GM21390 (cell line): ENCODE data around the gene CAPN14.
A peak's percentile ranks its signal among the peaks of the same experiment; 100 is the strongest.

Source experiments
- ATAC-seq: cut with Tn5 transposase; IDR thresholded peaks from one replicate; pipeline ENCODE4 v1.9.1; 2021; ENCODE audit not compliant: unreplicated experiment

Gene CAPN14, protein sequence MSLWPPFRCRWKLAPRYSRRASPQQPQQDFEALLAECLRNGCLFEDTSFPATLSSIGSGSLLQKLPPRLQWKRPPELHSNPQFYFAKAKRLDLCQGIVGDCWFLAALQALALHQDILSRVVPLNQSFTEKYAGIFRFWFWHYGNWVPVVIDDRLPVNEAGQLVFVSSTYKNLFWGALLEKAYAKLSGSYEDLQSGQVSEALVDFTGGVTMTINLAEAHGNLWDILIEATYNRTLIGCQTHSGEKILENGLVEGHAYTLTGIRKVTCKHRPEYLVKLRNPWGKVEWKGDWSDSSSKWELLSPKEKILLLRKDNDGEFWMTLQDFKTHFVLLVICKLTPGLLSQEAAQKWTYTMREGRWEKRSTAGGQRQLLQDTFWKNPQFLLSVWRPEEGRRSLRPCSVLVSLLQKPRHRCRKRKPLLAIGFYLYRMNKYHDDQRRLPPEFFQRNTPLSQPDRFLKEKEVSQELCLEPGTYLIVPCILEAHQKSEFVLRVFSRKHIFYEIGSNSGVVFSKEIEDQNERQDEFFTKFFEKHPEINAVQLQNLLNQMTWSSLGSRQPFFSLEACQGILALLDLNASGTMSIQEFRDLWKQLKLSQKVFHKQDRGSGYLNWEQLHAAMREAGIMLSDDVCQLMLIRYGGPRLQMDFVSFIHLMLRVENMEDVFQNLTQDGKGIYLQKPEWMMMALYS

GRCh38 chr2:31217465-31218200 is at the start of gene CAPN14:
Gene CAPN14, minus strand, starts transcription at chr2:31217515. Its CDS starts 12,068 bp downstream, at chr2:31205447.
- ATAC-seq = no peak

- no peak for ATAC-seq
Observed at GRCh38 chr2:31266804-31267203, 49.5 kb upstream of the CAPN14 start.

GRCh38 chr2:31265234-31265633 is 47.9 kb upstream of the CAPN14 start:
- no peak for ATAC-seq

DNA sequence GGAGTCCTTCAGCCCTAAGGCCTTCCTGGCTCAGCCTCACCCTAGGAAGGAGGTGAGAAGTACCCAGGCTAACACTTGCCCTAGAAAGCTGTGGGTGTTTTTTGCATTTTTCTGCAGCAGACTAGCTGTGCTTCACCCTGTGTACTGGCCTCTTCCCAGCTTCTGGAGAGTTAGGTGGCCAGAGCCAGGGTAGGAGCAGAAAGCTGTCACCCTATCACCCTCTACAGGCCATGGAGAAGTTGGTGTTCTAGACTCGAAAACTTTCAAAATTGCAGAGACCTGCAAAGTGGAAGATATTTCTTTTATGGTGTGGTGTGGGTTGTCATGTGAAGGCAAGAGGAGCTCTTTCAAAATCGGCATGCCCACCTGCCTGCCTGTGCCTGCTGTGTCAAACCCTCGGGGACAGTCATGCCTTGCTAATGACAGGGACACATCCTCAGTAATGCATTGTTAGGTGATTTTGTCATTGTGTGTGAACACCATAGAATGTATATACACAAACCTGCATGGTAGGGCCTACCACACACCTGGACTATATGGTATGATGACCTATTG is 46.4 kb upstream of the CAPN14 start:
- ATAC-seq = no peak

- no peak for ATAC-seq
Observed at GRCh38 chr2:31260870-31261269, 43.6 kb upstream of the CAPN14 start.

DNA sequence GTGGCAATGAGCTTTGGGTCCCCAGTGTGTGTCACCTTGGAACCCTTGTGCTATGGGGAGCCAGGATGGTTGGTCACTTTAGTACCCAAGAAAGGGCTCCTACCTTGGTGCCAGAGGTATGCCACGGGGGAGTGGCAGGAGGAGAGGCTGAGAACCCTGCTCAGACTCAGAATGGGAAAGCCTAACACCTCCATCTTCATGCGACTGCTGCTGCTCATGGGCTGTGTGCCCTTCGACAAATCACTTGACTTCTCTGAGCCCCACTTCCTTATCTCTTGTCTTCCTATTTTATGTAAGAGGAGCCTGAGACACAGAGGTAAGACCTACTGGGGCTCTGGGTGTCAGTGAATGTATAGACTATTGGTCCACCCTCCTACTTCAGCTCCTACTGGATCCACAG is 41.8 kb upstream of the CAPN14 start:
- no peak for ATAC-seq

GRCh38 chr2:31258351-31258750 is 41.0 kb upstream of the CAPN14 start:
- peak; percentile 50 for ATAC-seq

- ATAC-seq = peak; percentile 16
Observed at GRCh38 chr2:31256611-31257382, 39.5 kb upstream of the CAPN14 start.

- peak; percentile 66 for ATAC-seq
Observed at GRCh38 chr2:31255911-31256571, 38.7 kb upstream of the CAPN14 start.

DNA sequence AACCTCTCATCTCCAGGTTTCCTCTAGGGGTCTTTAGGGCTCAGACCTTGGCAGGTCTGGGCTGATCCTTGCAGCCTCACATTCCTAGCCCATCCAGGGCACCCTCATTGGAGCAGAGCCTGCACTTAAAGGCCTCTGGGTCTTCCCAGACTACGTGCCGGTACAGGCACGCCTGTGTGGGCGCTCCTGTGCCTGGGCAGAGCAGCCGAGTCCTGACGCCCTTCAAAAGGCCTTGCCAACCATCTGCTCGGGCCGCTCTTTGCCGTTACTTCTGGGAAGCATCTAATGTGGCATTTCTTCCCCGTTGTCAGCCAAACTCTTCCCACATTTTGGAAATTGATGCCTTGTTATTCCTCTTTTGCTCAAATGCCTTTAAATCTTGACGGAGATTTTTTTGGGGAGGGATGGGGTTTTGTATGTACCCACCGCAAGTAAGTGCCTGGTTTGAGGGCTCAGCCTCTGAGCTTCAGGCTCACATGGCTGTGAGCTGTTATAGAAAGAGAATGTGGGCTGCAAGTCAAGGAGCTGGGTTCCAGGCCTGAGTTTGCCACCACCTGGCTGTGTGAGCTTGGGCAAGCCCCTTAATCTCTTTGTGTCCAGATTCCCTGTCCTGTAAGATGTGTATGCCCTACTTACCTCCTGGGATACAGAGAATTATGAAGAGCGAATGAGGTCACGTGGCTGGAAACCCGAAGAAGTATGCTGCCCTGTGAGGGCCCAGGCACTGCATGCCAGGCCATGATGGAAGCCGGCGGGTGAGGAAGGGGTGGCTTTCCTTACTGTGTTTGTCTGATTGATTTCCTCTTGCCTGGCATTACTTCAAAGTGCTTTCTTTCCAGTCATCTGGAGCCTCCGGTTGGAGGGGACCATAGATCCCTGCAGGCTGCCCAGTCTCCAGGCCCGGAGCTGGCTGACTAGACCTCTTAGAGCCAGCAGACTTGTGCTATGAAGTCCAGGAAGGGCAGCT is 37.2 kb upstream of the CAPN14 start:
- ATAC-seq = no peak

DNA sequence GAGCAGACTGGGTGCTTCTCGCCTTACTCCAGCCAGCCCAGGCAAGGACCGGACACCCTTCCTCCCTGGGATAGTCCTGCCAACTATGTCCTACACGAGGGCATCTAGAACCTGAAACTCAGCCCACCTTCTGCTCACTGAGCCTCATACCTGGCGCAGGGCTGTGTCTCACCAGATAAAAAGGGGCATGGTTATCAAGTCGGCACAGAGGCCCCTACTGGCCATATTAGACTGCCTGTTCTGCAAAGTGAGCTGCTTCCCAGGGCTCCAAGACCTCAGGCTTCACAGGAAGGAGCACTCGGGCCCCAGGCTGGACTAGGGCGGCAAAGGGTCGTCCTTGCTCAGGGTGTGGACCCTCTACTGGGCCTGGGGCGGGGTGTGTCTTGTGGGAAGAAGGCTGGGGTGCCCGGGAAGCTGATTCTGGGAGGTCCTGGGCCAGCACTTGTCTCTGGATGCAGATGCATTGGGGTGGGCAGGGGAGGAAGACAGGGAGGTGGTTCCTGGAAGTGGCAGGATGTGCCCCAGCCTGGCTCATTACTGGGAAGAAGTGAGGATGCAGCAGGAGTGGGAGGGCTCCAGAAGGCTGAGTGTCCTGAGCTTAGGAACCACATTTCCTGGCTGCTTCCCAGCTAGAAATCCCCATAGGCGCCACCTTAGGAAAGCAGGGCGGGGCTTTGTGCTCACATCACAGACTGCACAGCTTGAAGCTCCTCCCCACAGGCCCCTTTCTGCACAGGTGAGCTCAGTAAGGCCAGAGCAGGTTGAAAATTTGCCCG is 36.2 kb upstream of the CAPN14 start:
- ATAC-seq = no peak

DNA sequence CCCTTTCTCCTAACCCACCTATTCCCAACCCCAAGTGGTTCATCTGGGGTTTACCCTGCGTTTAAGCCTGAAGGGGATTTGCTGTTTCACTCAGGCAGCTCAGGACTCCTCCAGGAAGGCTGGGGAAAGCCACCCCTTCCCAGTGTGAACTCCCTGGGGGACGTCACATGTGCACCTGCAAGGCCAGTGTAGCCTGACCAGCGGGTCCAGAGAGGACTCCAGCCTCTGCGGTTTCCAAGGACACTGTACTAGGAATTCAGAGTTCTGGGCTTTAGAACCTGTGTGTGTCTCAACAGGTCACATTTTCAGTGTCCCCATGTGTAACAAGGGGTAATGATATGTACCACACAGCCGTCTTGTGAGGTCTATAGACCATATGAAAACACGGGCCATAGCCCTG is 34.5 kb upstream of the CAPN14 start:
- ATAC-seq = no peak

DNA sequence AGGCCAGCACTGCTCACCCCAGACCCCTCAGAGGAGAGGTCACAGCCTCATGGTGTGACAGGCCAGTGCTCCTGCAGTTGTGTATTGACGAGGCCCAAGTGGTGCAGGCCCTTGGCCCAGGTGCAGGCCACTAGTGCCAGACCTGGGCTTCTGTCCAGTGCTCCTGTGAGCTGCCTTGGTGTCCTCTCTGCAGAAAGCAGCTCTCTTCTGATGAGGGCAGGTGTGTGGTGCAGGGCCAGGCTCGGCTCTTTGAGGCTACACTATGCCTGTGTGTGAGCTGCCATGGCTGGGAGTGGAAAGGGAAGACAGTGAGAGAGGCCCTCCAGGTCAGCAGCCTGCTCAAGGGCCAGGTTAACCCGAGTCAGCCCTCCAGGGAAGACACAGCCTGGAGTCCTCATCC is 33.7 kb upstream of the CAPN14 start:
- no peak for ATAC-seq

DNA sequence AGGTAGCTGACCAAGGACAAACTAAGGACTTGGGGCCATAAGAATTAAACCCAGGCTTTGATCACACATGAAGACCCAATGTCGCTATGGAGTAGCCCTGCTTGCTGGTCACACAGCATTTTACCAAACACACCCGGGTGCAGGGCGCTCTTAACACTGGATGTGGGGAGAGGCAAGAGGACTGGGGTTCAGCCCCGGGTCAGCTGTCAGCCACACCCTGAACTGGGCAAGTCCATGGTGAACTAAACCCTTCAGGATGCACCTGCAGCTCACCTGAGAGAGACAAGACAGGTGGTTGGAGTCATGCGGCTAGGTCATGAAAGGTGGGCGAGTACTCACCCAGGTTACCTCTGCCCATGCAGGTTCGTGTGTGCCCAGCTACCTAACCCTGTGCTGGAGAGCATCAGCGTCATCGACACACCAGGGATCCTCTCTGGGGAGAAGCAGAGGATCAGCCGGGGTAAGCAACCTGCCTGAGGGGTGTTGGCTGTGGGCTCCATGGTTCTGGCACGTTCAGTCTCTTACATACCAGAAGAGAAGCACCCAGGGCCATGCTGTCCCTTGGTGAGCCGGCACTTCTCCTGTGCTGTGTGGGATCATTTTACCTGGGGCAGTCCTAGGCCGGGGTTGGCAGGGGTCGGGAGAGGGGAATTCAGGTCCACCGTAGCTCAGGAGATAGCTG is 31.8 kb upstream of the CAPN14 start:
- ATAC-seq = no peak

GRCh38 chr2:31248139-31248538 is 30.8 kb upstream of the CAPN14 start:
- no peak for ATAC-seq

DNA sequence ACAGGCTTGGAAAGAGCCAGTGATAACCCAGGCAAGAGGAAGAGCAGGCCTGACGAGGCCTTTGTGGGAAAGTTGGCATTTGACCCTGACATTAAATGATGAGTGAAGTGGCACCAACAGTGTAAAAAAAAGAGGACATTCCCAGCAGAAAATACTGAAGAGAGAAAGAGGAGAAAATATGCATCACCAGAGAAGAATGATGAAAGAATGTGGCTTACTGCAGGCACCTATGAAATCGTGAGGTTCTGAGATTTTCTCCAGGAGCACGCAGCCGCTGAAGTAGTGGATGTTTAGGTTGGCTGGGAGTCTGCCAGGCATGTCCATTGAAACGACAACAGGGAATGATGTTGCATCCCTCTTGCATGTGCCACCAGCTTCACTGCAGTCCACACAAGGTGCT is 30.4 kb upstream of the CAPN14 start:
- ATAC-seq = no peak

GRCh38 chr2:31246184-31246852 is 29.0 kb upstream of the CAPN14 start:
- no peak for ATAC-seq
